Muscle layer of duodenum (tissue), 2 donors: ENCODE data around the gene BTN2A1.
"Not testable (repeated sequence)": the region's sequence is repeated elsewhere in the genome, so short reads cannot be mapped to it uniquely, and the experiment has no call there.

Experiments used
- H3K27ac ChIP-seq: one replicate; pipeline ENCODE4 v1.7.0; 2013; ENCODE audit warnings: mild to moderate bottlenecking, low read length
- H3K27me3 ChIP-seq: one replicate; pipeline ENCODE4 v1.7.0; 2013; ENCODE audit warnings: low read depth, mild to moderate bottlenecking, control low read depth, low read length
- H3K36me3 ChIP-seq, 2 donors: one replicate each; pipeline ENCODE4 v1.7.0; 2013; ENCODE audit warnings: low read length in 2 of 2, control low read depth in 1 of 2, mild to moderate bottlenecking in 1 of 2; ENCODE audit not compliant: insufficient read depth in 2 of 2, control insufficient read depth in 1 of 2
- H3K4me1 ChIP-seq, 2 donors: one replicate each; pipeline ENCODE4 v1.7.0; 2013; ENCODE audit warnings: low read length in 2 of 2, mild to moderate bottlenecking in 2 of 2, control low read depth in 1 of 2, moderate library complexity in 1 of 2; ENCODE audit not compliant: insufficient read depth in 2 of 2, control insufficient read depth in 1 of 2
- H3K4me3 ChIP-seq, 2 donors: one replicate each; pipeline ENCODE4 v1.7.0; 2013; ENCODE audit warnings: low read length in 2 of 2, low read depth in 1 of 2, mild to moderate bottlenecking in 1 of 2
- H3K9me3 ChIP-seq, 2 donors: one replicate each; pipeline ENCODE4 v1.7.0; 2013; ENCODE audit warnings: low read length in 2 of 2, control low read depth in 1 of 2, mild to moderate bottlenecking in 1 of 2; ENCODE audit not compliant: control insufficient read depth in 1 of 2
- donor health status: healthy.

The BTN2A1 gene

GRCh38 chr6:26457806-26458688, at the start of gene BTN2A1:
BTN2A1 (plus strand) TSS chr6:26457955; CDS start chr6:26458637, 682 bp downstream.
- Histone ChIP-seq H3K27me3 (no peaks in the 10 kb centered on the region), H3K9me3 (no peaks in the 10 kb centered on the region), H3K36me3 (peaks cover 12 to 21% of the 10 kb centered on the region in 2 donors), H3K27ac (peak within 1 kb of the TSS; percentile 100), H3K4me3 (peak within 1 kb of the TSS; percentile 91 to 97), H3K4me1 (peaks cover 13 to 30% of the 10 kb centered on the region in 2 donors)

GRCh38 chr6:26408828-26409730, 48.7 kb upstream of the BTN2A1 start:
- no peak overlapping the region for H3K4me3 ChIP-seq
- H3K9me3 ChIP-seq, result no peaks in the 10 kb centered on the region
- no peaks in the 10 kb centered on the region for H3K27me3 ChIP-seq
- no peak overlapping the region for H3K27ac ChIP-seq
- peaks cover 0 to 3% of the 10 kb centered on the region in 2 donors for H3K4me1 ChIP-seq
- peaks cover 17 to 51% of the 10 kb centered on the region in 2 donors for H3K36me3 ChIP-seq

GRCh38 chr6:26411751-26412150, 46.0 kb upstream of the BTN2A1 start:
- no peaks in the 10 kb centered on the region for H3K9me3 ChIP-seq
- no peak overlapping the region for H3K27ac ChIP-seq
- H3K27me3 ChIP-seq, result no peaks in the 10 kb centered on the region
- H3K4me1 ChIP-seq, result no peaks in the 10 kb centered on the region
- H3K36me3 ChIP-seq, result peaks cover 11 to 46% of the 10 kb centered on the region in 2 donors
- H3K4me3 ChIP-seq, result no peak overlapping the region

- Histone ChIP-seq H3K4me1 (no peaks in the 10 kb centered on the region), H3K27me3 (no peaks in the 10 kb centered on the region), H3K4me3 (no peak overlapping the region), H3K36me3 (peaks cover 11 to 46% of the 10 kb centered on the region in 2 donors), H3K9me3 (no peaks in the 10 kb centered on the region), H3K27ac (no peak overlapping the region)
These were observed 45.5 kb upstream of the BTN2A1 start for GRCh38 chr6:26412228-26412627.

DNA sequence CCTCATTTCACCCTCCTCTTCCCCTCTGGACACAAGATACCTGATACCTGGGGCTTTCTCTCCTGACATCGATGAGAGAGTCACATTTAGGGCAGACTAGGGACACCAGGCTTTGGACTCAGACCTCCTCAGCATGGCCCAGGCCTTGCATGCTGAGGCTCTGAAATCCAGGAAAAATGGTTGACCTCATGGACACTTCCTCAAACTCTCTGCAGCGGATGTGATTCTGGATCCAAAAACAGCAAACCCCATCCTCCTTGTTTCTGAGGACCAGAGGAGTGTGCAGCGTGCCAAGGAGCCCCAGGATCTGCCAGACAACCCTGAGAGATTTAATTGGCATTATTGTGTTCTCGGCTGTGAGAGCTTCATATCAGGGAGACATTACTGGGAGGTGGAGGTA, 44.8 kb upstream of the BTN2A1 start:
- no peaks in the 10 kb centered on the region for H3K4me1 ChIP-seq
- H3K27me3 ChIP-seq, result no peaks in the 10 kb centered on the region
- H3K9me3 ChIP-seq, result no peaks in the 10 kb centered on the region
- H3K36me3 ChIP-seq, result peaks cover 11 to 41% of the 10 kb centered on the region in 2 donors
- no peak overlapping the region for H3K27ac ChIP-seq
- no peak overlapping the region for H3K4me3 ChIP-seq

DNA sequence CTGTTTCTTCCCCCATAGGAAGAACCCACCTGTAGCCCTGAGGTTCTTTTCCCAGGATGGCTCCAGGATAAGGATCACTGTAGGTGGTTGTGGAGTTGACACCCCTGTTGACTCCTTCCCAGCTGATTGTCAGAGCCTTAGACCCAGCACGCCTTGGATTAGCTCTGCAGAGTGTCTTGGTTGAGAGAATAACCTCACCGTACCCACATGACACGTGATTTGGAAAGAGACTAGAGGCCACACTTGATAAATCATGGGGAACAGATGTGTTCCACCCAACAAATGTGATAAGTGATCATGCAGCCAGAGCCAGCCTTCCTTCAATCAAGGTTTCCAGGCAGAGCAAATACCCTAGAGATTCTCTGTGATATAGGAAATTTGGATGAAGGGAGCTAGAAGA, 43.5 kb upstream of the BTN2A1 start:
- Histone ChIP-seq H3K4me3 (no peak overlapping the region), H3K27me3 (no peaks in the 10 kb centered on the region), H3K27ac (no peak overlapping the region), H3K9me3 (no peaks in the 10 kb centered on the region), H3K4me1 (no peaks in the 10 kb centered on the region), H3K36me3 (peaks cover 11 to 31% of the 10 kb centered on the region in 2 donors)

- H3K27ac ChIP-seq, result no peak overlapping the region
- no peaks in the 10 kb centered on the region for H3K4me1 ChIP-seq
- H3K36me3 ChIP-seq, result peaks cover 11 to 27% of the 10 kb centered on the region in 2 donors
- H3K9me3 ChIP-seq, result no peaks in the 10 kb centered on the region
- no peaks in the 10 kb centered on the region for H3K27me3 ChIP-seq
- no peak overlapping the region for H3K4me3 ChIP-seq
These were observed 42.6 kb upstream of the BTN2A1 start for GRCh38 chr6:26415036-26415614.

- Histone ChIP-seq H3K27ac (no peak overlapping the region), H3K9me3 (no peaks in the 10 kb centered on the region), H3K27me3 (no peaks in the 10 kb centered on the region), H3K36me3 (peaks cover 10 to 26% of the 10 kb centered on the region in 2 donors), H3K4me1 (peaks cover 0 to 3% of the 10 kb centered on the region in 2 donors), H3K4me3 (no peak overlapping the region)
These were observed 42.0 kb upstream of the BTN2A1 start for GRCh38 chr6:26415791-26416190.

DNA sequence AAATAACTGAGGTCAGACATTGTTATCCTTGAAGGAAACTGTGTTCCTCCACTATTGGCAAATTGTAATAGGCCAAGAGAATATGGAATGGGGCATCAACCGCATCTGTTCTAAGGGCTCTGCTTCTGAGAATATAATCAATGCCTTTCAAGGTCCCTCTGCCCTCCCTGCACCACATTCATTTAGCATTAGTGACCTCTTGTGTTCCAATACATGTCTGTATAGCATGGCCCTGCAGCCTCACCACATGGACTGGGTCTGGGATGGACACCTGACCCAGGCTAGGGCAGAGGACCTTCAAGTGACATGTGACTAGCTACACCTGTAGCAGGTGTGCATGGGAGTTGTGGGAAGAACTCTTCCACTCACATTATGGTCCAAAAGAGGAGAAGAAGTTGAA, 41.5 kb upstream of the BTN2A1 start:
- Histone ChIP-seq H3K27me3 (no peaks in the 10 kb centered on the region), H3K36me3 (peaks cover 5 to 21% of the 10 kb centered on the region in 2 donors), H3K9me3 (no peaks in the 10 kb centered on the region), H3K4me1 (peaks cover 0 to 4% of the 10 kb centered on the region in 2 donors), H3K27ac (no peak overlapping the region), H3K4me3 (no peak overlapping the region)

GRCh38 chr6:26418077-26418476, 39.7 kb upstream of the BTN2A1 start:
- not testable (repeated sequence) for H3K4me3 ChIP-seq, H3K27ac ChIP-seq, H3K27me3 ChIP-seq, H3K36me3 ChIP-seq, H3K9me3 ChIP-seq
- H3K4me1 ChIP-seq, result peaks cover 4 to 11% of the 10 kb centered on the region in 2 donors

DNA sequence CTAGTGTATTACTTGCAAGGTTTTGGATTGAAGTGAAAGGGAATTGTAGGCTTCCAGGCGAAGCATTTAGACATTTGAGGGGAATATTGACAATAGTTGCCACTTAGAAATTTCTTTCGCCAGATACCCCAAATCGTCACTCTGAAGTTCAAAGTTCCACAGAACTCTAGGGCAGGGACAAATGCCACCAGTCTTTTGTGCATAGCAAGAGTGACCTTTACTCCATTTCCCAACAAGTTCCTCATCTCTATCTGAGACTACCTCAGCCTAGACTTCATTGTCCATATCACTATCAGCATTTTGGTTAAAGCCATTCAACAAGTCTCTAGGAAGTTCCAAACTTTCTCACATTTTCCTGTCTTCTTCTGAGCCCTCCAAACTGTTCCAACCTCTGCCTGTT, 39.0 kb upstream of the BTN2A1 start:
- H3K4me1 ChIP-seq, result peaks cover 4 to 15% of the 10 kb centered on the region in 2 donors
- H3K4me3 ChIP-seq, H3K27me3 ChIP-seq, H3K27ac ChIP-seq, H3K36me3 ChIP-seq, H3K9me3 ChIP-seq: not testable (repeated sequence)
